ENCODE measurements around the gene ADH7.
"Not testable (repeated sequence)": the region's sequence is repeated elsewhere in the genome, so short reads cannot be mapped to it uniquely, and the experiment has no call there.

ADH7 gene

DNA sequence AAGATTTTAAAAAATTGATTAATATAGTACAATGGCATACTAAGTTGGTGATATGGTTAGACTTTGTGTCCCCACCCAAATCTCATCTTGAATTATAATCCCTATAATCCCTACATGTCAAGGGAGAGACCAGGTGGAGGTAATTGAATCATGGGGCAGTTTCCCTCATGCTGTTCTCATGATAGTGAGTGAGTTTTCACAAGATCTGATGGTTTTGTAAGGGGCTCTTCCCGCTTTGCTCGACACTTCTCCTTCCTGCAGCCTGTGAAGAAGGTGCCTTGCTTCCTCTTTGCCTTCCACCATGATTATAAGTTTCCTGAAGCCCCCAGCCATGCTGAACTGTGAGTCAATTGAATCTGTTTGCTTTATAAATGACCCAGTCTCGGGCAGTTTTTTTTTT is 20.2 kb downstream of the ADH7 start:
- FAIRE-seq, result not testable (repeated sequence)

DNA sequence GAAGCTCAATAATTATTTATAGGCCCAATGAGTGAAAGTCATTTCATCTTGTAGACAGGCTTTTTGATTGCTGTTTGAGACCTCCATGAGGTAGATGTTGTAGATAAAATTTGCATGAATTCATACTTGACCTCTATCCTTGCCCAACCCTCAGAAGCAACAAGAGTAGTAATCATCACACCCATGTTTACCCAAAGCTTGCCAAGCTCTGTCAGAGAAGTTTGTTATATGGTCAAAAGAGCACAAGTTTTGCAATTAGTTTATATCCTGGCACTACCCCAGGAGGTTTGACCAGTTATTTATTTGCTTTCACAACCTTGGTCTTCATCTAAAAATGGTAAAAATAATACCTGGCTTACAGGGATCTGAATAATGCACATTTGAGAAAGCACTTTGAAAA is 20.7 kb downstream of the ADH7 start:
- no peak for FAIRE-seq

DNA sequence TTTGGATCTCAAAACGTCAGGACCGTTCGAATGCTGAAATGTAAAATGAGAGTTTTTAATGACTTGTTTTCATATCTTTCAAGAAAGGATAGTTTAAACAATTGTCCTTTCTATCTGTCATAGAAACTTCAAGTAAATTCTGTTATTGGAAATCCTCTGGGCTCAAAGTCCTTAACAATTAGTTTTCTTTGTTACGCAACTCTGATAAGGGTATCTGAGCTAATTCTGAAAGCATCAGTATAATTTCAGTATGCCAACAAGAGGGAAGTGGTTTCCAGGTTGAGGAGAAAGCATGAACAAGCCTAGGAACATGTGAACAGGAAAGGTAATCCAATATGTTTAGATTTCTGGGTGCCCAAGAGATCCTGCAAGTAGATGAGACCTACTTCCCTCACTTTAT is 22.0 kb downstream of the ADH7 start:
- no peak for FAIRE-seq

DNA sequence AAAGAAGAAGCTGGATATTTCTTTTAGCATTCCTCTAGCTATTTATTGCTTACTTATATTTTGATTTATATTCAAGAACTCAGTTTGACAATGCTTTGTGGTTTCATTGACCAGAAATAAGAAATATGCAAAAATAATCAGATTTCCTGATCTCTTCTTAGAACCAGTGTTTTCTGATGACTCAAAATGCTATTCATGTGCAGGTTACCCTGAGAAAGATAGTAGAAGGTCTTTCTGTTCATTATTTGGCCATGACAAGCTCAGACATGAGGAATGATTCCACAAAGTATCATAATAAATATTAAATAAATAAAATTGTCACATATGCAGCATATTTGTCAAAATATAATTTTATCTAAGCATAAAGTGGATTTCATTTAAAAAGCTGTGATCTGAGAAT is 24.1 kb downstream of the ADH7 start:
- FAIRE-seq, result no peak

DNA sequence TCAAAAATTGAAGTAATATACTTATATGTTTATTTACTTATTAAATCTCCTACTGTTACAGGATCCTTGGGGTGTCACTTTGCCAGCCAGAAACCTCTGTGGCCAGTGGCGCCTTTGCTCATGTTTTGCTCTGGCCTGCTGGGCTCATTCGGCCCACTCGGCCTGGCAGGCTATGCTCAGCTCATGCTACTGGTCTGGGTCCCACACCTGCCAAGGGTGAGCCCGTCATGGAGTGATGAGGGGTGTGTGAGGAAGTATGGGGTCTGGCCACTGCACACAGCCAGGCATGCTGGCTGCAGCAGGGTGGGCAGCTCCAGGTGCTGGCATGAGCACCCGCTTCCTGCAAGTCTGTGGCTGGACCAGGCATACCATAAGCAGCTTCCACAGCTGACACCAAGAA is 25.1 kb downstream of the ADH7 start:
- no peak for FAIRE-seq

DNA sequence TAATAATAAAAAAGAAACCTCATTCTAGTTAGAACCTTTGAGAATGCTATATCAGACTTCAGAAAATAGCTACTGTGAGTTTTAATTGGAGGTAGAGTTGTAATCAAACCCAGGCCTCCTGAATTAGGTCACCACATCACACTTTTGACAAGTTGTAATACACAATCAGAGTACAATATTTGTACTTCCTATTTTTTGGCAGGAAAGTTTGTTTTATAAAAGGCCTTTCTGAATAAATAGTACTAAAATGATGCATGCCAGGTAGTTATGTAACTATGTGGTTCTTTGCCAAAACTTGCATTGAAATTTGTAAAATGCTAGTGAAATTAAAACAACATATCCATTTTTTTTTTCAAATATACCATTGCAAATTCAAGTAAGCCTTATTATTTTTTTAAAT is 26.8 kb downstream of the ADH7 start:
- FAIRE-seq, result no peak

DNA sequence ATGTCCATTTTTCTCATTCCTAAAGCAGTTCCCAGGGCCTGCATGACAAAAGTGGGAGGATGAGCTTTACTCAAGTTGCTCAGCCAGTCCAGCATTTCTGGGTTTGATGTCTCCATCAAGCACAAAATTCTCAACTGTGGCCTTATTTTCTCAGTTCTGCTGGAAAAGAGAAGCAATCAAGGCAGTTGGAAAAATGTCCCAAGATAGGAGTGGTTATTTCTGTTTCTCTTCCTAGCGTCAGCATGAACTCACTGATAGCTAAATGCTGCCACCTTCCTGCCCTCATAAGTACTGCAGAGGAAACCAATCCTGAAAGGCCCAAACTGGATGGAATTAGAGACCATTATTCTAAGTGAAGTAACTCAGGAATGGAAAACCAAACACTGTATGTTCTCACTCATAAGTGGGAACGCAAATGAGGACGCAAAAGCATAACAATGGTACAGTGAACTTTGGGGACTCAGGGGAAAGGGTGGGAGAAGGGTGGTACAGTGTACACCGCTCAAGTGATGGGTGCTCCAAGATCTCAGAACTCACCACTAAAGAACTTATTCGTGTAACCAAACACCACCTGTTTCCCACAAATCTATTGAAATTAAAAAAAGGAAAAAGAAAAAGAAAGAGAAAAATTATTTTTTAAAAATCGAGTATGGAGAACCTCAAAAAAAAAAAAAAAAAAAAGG is 29.6 kb downstream of the ADH7 start:
- no peak for FAIRE-seq

DNA sequence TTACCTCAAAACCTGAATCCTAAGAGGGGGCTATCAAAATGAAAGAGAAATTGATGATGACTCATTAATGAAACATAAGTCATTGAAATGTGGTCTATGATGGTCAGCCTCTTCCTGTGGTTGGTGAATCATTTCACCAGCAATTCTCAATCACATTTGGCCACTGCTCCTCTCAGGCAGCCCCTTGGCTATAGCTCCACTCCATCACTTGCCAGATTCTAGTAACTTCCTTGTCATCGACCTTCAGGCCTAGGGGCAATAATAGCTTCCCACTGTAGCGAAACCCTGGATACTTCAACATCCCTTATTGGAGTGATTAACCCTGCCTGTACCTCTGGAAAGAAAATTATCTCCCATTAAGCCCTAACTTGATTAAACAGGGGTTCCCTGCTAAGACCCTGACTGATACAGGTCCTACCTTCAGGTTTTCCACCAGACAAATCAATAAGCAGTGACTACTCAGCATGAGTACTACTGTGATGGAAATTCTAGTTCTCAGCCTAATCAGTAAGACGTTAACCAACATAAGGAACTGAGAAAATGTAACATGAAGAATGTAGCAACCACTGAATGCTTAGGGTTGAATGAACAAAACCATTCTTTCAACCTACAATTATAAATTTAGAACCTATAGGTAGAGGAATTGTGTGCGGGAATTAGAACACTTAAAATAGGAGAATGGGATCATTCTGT is 30.4 kb downstream of the ADH7 start:
- no peak for FAIRE-seq

DNA sequence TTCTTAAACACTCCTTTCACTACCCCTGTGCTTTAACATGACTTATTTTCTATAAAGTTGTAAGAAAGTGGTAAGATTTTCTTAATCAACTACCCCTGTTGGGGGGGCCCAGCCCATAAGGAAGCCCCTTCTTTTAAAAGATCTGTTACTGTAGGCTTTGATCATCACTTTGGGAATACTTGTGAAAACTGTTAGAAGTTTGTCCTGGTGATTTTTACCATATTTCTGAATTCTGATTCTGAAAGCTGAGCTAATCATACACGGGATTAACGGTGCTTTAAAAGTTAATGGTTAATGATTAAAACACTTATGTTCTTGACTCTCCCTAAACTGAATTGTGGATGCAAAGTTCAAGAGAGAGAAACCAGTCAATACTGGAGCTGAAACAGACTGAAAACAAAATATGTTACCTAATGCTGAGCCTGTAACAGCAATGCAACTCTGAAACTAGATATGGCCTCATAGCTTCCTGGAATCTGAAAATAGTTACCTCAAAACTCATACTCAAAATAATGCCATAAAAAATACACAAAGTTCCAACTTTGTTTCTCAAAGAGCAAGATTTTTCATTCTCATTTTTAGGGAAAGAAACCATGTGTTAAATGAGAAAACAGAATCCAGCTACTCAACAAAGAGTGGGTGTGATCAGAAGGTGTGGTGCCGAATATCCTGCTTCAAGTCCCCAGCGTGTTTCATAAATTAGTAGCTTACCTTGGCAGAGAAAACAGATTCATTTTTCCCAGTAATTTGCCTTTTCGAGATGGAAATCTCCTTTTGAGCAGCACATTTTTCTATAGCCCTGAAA is 31.6 kb downstream of the ADH7 start:
- FAIRE-seq, result no peak

DNA sequence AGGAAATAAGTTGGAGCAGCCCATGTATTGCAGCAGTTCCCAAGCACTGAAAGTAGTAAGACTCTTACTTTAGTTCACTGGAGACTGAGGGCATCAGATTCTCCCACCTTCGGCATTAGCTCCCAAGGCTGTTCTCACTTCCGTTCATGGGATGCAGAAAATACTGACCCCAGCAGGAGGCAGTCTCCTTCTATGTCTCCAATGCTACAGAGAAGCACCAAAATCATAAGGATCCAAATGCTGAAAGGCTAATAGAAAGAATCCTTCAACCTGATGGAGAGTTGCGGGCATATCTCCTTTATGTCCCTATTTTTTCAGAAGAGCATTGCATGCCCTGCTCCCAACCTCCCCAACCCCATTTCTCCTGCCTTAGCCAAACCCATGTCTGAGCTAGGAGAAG is 32.4 kb downstream of the ADH7 start:
- no peak for FAIRE-seq

DNA sequence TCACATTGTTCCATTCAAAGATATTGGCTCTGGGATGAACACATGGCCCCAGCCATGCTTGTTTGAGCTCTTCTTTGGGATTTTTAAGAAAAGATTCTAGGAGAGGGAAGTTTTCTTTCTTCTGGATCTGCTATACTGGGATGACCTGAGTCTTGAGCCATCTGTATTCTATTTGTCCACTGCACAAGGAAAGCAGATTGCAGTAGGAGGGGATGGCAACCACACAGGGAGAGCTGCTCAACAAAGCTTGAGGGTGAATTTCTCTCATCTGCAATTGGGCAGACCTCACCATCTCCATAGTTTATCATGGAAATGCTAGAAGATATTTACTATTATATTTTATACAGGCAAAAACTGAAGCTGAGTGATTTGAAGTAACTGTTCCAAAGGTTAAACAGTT is 34.3 kb downstream of the ADH7 start:
- FAIRE-seq, result no peak

DNA sequence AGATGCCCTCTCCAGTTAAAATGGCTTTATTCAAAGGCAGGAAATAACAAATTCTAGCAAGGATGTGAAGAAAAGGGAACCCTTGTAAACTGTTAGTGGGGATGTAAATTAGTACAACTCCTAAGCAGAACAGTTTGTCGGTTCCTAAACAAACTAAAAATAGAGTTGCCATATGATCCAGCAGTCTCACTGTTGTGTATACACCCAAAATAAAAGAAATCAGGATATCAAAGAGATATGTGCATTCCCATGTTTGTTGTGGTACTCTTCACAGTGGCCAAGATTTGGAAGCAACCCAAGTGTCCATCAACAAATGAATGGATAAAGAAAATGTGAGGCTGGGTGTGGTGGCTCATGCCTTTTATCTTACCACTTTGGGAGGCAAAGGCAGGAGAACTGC is 36.1 kb downstream of the ADH7 start:
- no peak for FAIRE-seq

DNA sequence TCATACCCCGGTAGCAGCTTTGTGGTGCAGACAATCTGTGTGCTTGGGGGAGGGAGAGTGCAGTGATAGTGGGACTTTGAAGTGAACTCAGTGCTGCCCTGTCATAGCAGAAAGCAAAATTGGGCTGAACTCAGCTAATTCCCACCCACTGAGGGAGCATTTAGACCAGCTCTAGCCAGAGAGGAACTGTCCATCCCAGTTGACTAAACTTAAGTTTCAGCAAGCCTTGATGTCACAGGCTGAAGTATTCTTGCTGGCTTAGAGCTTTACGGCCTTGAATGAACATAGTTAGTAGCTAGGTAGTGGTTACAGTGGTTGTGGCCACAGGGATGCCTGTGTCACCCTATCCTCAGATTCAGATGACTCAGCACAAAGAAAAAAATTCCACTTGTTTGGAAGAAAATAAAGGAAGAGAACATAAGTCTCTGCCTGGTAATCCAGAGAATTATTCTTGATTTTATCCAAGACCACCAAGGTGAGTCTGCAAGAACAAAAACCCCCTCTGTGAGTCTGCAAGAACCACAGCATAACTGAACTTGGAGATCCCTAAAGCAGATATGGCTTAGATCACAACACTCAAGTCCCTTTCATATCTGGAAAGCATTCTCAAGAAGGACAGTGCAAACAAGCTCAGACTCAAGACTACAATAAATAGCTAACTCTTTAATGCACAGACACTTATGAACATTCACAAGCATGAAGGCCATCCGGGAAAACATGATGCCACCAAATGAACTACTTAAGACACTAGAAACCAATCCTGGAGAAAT is 39.4 kb downstream of the ADH7 start:
- FAIRE-seq, result no peak

DNA sequence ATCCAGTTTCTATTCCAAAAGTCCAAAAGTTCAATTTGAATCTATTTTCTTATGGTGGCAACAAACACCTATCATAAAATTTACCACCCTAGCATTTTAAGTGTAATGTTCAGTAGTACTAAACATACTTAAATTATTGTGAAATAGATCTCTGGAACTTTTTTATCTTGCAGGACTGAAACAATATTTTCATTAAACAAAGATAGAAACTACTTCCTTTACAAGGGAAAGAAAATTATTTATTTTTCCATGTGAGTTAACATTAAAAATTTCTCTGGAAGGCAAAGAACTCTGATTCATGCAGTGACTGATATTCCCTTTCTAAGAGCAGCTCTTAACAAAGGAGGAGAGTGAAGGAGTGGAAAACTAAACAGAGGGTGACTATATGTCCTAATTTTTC is 40.2 kb downstream of the ADH7 start:
- FAIRE-seq, result no peak

DNA sequence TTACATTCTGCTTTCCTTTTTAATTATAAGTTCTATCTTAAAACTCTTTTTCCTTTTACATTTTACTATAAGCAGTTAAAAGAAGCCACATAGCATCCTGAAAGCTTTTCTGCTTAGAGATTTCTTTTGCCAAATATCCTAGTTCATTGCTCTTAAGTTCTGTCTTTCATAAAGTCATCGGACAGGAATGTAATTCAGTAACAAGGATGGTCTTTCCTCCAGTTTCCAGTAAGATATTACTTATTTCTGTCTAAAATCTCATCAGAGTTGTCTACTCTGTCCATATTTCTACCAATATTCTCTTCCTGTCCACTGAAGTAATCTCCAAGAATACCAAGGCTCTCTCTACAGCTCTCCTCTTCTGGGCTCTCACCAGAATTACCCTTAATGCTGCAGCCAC is 45.1 kb downstream of the ADH7 start:
- no peak for FAIRE-seq

DNA sequence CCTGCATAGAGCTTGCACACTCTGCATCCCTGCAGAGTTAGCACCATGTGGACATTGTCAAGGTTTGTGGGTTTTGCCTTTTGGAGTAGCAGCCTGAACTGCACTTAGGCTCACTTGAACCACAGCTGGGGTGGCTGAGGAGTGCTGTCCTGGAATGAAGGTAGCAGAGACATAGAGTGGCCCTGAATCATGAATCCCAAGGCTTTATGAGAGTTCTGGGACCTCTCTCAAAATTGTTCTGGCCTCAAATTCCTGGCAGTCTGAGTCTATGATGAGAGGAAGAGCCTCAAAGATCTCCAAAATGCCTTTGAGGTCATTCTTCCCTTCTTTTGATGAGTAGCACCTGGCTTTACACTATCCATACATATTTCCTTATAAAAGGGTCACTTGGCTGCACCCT is 45.5 kb downstream of the ADH7 start:
- FAIRE-seq, result no peak

DNA sequence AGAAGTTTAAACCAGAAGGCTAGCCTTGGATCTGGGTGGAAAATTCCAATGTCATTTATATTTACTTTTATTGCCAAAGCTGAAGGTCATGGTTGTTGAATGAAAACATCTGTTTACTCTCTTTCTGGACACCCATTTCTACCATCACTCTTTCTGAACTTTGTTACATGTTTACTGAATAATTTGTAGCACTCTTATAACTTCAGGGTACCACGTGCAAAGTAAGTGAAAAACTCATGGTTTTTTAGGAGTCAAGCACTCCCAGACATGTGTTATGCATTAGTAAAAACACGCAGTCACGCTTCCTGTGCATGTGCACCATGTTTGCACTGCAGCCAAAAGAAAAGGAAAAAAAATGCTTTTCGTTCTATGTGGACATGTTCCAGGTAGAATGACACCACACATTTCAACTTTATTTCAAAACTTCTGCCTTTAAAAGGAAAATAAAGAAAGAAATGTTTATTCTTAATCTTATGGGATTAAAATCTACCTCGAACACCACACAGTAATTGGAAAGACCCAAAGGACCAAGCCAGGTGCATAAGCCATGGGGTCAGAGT is 51.2 kb downstream of the ADH7 start:
- no peak for FAIRE-seq

DNA sequence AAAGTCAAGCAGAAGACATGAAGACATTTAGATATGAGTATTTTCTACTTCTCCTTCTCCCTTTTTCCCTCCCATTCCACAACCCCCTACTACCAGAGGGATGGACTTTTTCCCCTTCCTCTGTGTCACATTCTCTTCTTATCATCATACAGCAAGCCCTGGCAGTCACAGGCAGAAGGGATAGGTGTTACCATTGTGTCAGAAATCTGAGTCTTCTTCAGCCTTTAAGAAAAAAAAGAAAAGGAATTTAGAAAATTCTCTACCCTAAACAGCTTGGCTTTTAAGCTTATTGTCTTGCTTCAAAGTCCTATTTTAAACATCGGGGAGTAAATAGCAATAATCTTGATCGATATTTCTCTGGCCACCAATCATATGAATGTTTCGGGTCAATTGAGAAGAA is 51.7 kb downstream of the ADH7 start:
- FAIRE-seq, result no peak

DNA sequence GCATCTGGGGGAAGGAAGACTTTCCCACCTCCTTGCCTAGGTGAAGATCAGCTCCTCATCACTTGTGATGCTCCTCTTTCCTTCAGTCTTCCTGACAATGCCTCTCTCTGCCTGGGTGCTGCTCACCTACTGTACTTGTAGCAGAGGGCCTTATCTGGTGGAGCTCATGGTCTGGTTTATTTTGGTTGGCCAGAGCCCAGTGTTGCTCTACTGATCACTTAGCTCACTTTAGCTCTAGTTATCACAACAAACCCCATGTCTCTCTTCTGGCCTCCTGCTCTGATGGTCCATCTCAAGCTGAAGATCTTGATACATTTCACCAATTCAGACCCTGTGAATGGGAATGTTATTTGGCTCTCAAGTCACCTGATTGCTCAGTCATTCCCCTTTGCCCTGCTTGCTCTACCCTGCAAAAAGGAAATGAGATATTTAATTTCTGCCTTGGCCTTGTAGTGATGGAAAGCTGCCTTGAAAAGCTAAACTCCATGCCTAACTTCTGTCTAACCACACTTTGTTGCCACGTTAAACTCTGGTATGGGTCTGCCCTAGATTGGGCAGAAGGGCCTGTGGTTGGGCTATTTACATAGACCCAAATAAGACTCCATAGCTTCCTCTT is 52.3 kb downstream of the ADH7 start:
- FAIRE-seq, result no peak

DNA sequence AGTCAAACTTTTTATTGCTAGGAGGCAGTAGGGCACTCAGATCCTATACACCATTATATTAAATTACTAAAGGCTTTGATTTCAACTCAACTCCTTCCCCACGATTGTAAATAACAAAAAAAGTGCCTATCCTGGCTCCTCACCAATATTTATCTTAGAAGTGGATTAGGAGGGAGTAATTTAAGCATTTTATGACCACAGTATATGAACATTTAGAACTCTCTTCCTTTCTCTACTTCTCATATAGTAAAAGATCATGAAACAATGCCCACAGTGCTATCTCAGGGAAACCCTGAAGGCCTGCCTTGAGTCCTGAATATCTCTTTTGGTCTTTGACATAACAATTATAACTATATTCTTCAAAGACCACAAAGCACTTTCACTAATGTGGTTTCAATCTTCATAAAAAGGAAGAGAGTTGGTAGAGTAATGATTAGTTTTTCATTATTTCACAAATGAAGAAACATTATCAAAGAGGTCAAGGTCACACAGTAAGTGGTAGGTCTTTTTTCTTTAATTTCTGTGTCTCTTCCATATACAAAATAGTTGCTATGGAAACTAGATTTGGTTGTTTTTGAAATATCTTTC is 53.5 kb downstream of the ADH7 start:
- no peak for FAIRE-seq

DNA sequence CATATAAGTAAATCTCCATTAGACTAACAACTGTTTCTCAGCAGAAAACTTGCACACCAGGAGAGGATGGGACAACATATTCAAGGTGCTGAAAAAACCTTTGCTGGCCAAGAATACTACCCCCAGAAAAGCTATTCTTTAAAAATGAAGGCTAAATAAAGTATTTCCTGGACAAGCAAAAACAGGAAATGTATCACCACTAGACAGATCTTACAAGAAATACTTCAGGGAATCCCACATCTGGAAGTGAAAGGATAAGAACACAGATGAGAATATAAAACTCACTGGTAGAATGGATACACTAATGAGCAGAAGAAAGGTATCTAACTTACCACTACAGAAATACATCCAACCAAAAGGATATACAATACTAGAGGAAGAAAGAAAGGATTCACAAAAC is 55.6 kb downstream of the ADH7 start:
- FAIRE-seq, result no peak

DNA sequence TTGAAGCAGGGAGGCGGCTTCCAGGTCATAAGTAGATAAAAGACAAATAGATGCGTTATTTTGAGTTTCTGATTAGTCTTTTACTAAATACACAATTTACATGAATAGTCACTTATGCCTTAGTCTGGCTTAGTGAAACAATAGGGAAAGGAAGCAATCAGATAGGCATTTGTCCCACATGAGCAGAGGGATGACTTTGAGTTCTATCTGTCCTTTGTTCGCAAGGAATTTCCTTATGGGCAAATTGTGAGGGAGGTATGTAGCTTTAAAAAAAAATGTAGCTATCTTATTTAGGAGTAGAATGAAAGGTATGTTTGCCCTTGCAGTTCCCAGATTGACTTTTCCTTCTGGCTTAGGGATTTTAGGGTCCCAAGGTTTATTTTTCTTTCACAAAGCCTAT is 56.3 kb downstream of the ADH7 start:
- no peak for FAIRE-seq
